SK-N-MC (cell line): Measurements from ENCODE around the gene CLSTN3.

Source experiments
- EZH2 ChIP-seq: fragments of 200-600 bp; sonication (generic); IDR thresholded peaks from one replicate; pipeline ENCODE4 v1.6.1; 2017; ENCODE audit warnings: antibody characterized with exemption
- FOXP2 ChIP-seq: optimal IDR thresholded peaks from 2 replicates; pipeline ENCODE3; 2011; ENCODE audit warnings: mild to moderate bottlenecking, moderate library complexity; ENCODE audit not compliant: insufficient read depth; ENCODE audit errors: extremely low read length, control extremely low read depth
- POLR2AphosphoS5 ChIP-seq: IDR thresholded peaks from 2 replicates; pipeline ENCODE4 v1.6.1; 2012; ENCODE audit warnings: mild to moderate bottlenecking, low read depth, low read length, borderline replicate concordance

DNA sequence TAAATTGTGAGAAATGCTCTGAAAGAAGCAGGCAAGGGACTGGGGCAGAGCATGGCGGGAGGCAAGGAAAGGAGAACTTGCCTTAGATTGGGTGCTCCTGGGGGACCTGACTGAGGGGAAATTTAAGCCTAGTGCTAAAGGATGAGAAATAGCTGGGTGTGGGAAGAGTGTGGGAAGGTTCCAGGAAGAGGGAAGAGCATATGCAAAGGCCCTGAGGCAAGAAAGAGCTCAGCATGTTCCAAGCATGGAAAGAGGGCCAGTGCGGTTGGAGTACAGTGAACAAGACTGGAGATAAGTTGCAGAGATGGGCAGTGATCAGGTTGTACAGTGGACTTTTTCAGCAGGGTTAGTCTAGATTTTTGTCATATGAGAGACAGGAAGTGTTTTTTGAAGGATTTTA, 9.0 kb downstream of the CLSTN3 start:
- TF ChIP-seq EZH2 (no peak), POLR2AphosphoS5 (no peak), FOXP2 (no peak)
